Middle frontal gyrus (tissue), 1 donor: Measurements from ENCODE around the gene NT5M.

Experiments
- DNase-seq: peaks from one replicate; pipeline ENCODE4 v3.0.0-alpha.2; 2015; ENCODE audit warnings: low spot score; ENCODE audit errors: extremely low spot score

Gene NT5M

GRCh38 chr17:17354560-17355349 is 51.6 kb downstream of the NT5M start:
- DNase-seq = no peak

DNA sequence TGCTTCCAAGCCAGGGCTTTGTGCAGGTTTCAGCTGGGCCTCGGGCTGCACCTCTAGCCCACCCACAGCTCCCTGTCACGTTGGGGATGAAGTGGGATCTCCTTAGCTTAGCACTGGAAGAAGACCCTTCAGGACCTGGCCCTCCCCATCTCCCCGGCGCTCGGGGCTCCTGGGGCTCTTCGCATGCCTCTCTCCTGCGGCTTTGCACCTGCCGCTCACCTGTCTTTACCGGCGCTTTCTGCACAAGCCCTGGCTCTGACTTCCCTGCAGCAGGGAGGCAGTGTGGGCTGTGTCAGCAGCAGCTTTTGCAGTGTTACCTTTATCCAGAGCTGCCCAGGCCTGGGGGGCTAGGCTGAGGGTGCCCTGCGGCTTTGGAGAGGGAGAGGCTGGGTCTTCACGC is 52.3 kb downstream of the NT5M start:
- no peak for DNase-seq

DNA sequence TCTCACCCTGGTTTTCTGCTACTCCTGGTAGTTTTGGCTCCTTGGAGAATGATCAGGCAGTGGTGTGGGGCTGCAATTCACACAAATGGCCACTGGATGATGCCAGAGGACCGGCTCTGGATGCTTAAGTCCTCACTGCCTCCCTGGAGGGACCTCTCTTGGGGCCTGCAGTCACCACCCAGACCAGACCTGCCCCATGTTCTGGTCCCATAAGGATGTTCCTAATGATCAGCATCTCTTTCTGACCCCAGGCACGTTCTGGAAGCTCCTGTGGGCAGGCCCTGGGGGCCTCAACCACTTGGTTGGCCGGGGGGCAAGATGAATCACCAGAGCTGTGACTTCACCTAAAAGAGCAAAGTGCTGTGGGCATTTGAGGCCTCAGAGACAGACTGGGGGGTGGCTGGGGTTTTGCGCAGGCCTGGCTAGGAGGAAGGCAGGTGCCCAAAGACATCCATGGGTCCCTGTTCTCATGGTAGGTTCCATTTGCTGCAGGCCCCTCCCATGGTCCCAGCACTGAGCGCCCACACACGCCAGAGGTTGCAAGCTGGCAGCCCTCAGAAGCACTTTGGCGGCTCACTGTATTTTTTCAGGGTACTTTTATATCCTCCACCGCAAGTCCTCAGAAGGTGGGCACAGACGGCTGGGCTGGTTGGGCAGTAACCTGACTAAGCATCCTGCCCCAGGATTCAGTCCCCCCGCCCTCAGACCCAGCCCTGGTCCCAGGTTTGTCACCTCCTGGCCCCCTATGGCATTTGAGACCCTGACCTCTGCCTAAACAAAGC is 53.2 kb downstream of the NT5M start:
- DNase-seq = peak; percentile 79

- no peak for DNase-seq
Observed at GRCh38 chr17:17356931-17357270, 53.7 kb downstream of the NT5M start.

GRCh38 chr17:17358060-17358751 is 55.0 kb downstream of the NT5M start:
- DNase-seq = no peak

GRCh38 chr17:17358866-17359265 is 55.7 kb downstream of the NT5M start:
- DNase-seq = no peak

GRCh38 chr17:17359271-17359670 is 56.1 kb downstream of the NT5M start:
- DNase-seq = no peak

DNA sequence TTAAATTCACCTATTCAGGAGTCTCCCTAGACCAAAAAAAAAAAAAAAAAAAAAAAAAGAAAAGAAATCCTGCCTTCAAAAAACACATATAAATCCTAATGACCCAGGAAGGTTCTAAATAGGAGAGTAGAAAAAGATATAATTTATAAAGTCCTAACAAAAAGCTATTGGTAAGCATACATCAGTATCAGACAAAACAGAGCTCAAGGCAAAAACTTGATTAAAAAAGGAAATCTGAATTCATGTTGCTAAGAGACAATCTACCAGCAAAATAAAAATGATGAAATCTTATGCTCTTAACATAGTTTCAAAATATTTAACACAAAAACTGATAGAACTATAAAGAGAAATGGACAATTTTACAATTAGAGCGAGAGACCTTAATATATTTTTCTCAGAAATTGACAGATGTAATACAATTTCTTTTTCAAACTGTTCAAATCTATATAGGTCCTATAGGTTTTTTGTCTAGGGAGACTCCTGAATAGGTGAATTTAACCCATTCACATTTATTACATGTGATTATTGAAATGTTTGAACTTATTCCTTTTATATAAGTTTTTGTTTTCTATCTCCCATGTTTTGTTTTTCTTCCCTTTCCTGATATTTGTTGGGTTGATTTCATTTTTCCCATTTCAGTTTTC is 57.0 kb downstream of the NT5M start:
- DNase-seq = no peak

DNA sequence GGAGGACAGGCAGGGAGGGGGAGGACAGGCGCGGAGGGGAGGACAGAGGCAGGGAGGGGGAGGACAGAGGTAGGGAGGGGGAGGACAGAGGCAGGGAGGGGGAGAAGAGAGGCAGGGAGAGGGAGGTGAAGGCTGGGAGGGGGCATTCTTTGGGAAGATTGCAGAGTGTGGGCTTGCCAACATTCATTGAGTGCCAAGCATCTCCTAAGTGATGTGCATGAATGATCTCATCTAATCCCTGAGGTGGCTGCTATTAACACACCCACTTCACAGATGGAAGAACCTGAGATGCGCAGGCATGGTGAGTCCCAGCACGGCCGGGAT is 58.3 kb downstream of the NT5M start:
- no peak for DNase-seq

- DNase-seq = no peak
Observed at GRCh38 chr17:17361867-17362539, 58.8 kb downstream of the NT5M start.

- DNase-seq = no peak
Observed at GRCh38 chr17:17362540-17362930, 59.4 kb downstream of the NT5M start.

- DNase-seq = no peak
Observed at GRCh38 chr17:17363638-17364337, 60.6 kb downstream of the NT5M start.

DNA sequence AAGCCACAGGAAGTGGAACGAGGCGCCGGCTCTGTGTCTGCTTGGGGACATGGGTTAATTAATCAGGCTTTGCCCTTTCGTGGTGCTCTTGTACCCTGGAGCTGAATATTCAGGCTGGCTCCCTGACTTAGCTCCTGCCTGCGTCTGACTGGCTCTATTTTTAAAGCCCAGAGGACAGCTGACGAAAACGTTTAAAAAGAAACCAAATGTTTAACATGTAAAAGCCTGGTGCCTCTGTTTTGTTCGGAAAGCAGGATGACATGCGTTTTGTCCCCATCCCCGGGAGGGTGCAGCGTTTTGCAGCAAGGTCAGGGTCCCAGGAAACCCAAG is 61.1 kb downstream of the NT5M start:
- DNase-seq = no peak

DNA sequence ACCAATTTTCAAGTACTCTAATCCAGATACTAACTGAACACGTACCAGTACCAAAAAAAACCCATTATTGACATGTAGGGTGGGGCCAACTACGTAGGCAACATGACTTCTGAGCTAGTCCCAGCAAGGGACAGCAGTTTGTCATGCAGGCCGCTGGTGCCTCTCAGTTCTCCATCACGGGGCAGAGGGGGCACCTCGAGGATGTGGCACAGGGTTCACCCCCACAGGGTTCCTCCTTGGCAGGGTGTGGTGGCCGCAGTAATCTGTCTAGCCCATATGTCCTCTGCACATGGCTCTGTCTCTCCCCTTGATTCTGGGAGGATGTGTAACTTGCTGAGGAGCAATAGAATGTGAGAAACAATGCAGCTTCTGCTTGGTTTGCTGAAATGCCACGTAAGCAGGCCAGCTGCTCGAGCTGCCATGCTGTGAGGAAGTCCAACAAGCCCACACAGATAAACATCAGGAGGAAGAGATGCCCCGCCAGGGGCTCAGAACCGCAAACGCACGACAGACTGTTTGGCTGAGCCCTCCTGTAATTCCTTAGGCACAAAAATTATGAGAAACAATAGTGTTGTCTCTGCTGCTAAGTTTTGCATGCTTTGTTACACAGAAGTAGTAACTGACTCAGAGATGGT is 62.4 kb downstream of the NT5M start:
- no peak for DNase-seq

DNA sequence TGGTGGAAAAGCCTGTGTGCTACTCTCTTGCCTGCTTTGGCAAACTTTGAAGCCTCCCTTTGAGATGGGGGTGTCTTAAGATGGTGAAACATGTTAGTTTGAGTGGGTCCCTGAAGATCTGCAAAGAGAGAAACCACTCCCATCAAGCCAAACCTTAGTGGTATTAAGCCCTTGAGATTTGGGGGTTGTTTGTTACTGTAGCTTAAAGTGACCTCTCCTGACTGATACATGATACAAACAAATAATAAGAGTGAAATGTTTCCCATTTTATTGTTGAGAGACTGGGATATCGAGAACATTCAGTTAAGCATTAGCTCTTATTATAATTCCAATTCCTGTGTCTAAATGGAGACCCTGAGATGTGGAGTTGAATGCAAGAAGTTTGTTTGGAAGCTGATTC is 63.1 kb downstream of the NT5M start:
- no peak for DNase-seq

- no peak for DNase-seq
Observed at GRCh38 chr17:17366941-17367875, 64.0 kb downstream of the NT5M start.

GRCh38 chr17:17367931-17368330 is 64.8 kb downstream of the NT5M start:
- no peak for DNase-seq

DNA sequence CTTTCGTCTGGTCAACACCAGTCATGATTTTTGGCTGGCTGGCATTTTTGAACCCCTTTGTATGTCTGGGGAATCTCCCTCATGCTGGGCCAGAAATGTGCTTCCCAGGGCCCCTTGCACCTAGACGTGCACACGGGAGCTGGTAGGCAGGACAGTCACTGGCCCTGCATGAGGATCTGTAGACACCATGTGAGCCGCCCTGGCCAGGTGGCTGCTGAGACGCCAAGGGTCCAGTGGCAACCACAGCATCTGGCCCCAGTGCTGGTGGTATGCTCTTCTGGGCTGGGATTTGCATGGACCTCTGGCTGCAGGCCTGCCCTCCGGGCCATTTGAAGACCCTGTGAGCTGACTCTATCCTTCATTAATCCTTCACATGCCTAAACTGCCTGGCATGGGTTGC is 67.5 kb downstream of the NT5M start:
- no peak for DNase-seq

DNA sequence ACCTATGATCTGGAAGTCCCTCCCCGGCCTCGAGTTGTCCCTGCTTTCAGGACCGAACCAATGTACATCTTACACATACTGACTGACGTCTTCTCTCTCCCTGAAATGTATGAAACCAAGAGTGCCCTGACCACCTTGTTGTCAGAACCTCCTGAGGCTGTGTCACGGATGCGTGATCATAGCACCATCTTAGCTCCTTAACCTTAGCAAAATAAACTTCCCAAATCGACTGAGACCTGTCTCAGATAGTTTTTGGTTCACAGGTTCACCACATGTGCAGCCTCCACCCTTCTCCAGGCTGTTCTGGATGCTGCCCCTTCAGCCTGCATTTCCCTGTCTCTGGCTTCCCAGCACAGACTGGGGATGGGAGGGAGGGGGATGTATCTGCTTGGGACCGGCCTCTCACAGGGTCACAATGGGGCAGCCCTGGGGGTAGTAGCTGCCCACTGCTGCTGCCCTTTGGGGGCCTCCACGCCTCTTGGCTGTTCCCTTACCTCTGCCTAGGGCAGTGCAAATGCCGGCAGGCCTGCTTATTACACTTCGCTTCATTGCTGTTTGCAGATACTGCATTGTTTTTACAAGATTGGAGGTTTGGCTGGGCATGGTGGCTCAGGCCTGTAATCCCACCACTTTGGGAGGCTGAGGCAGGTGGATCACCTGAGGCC is 69.8 kb downstream of the NT5M start:
- DNase-seq = no peak
